ENCODE results near the gene GTF2H1. TPM values are rescaled to one million over a fixed set of nuclear protein-coding genes. Genes with fewer than 3 reads are reported as not detected.
A peak's percentile ranks its signal among the peaks of the same experiment; 100 is the strongest.
"Not testable (repeated sequence)": the region's sequence is repeated elsewhere in the genome, so short reads cannot be mapped to it uniquely, and the experiment has no call there.

GTF2H1 gene
- total RNA-seq, 2 experiments from 2014 or later: 15.1 to 17.7 TPM

GRCh38 chr11:18394928-18395734, 72.8 kb downstream of the GTF2H1 start:
- Histone ChIP-seq H3K9me3 (ENCODE audit: control insufficient read depth in 1 of 2, insufficient read depth in 1 of 2, low read length in 2 of 2) (no peaks in the 10 kb centered on the region), H3K27me3 (ENCODE audit: control insufficient read depth in 1 of 2, insufficient read depth in 2 of 2, low read length in 2 of 2) (no peaks in the 10 kb centered on the region), H3K27ac (ENCODE audit: low read depth in 1 of 2, low read length in 2 of 2) (peak overlapping the region; percentile 89 to 90), H3K4me3 (ENCODE audit: low read length) (peak overlapping the region; percentile 100), H3K4me1 (ENCODE audit: insufficient read depth, low read length) (peaks cover 50% of the 10 kb centered on the region), H3K36me3 (ENCODE audit: insufficient read depth, low read length) (peaks cover 36% of the 10 kb centered on the region)
- TF ChIP-seq CTCF (IDR thresholded peaks at IDR 0.05): no peak
- Mint-ChIP-seq H3K36me3 (ENCODE audit: low read depth) (peaks cover 58% of the 10 kb centered on the region), H3K4me1 (ENCODE audit: low read depth) (peaks cover 59% of the 10 kb centered on the region), H3K27ac (peak overlapping the region; percentile 99), H3K4me3 (peak overlapping the region; percentile 99), H3K27me3 (no peaks in the 10 kb centered on the region), H3K9me3 (no peaks in the 10 kb centered on the region)
- ChIA-PET POLR2A (interaction anchor here (0.7 to 5.4 kb wide), 27 partner anchors 9 to 1657 kb away, joined by 3 to 148 read pairs (median 5); partner anchors contain the start of genes C11orf58, GTF2H1, HPS5 and LDHC), CTCF (interaction anchor here (0.8 to 2.2 kb wide), 5 partner anchors 10 to 369 kb away, joined by 3 to 13 read pairs (median 3); no protein-coding TSS in a partner anchor)
- ATAC-seq (ENCODE audit: poor library complexity) (no peak), DNase-seq (peak in 9 of 14 experiments; percentile 2 to 48 (median 18))
- intact Hi-C loops (cut with DNase I, micrococcal nuclease): loop anchor here (1.0 to 10.0 kb wide), 11 partner anchors 12 to 1660 kb away; partner anchors contain the start of genes GTF2H1 (in 2 of the 2), HPS5 (in 2 of the 2), SPTY2D1 (in 2 of the 2) and C11orf58 (in 1 of the 2)

GRCh38 chr11:18395735-18396504, 73.6 kb downstream of the GTF2H1 start:
- Mint-ChIP-seq H3K4me1 (ENCODE audit: low read depth) (peaks cover 59% of the 10 kb centered on the region), H3K27ac (peak overlapping the region; percentile 99), H3K36me3 (ENCODE audit: low read depth) (peaks cover 65% of the 10 kb centered on the region), H3K4me3 (peak overlapping the region; percentile 99), H3K9me3 (no peaks in the 10 kb centered on the region), H3K27me3 (no peaks in the 10 kb centered on the region)
- CTCF ChIA-PET: interaction anchor here (0.8 to 2.2 kb wide), 6 partner anchors 9 to 369 kb away, joined by 3 to 13 read pairs (median 3); partner anchors contain the start of gene SAAL1
- Histone ChIP-seq H3K27me3 (ENCODE audit: control insufficient read depth in 1 of 2, insufficient read depth in 2 of 2, low read length in 2 of 2) (no peaks in the 10 kb centered on the region), H3K36me3 (ENCODE audit: insufficient read depth, low read length) (peaks cover 43% of the 10 kb centered on the region), H3K4me1 (ENCODE audit: insufficient read depth, low read length) (peaks cover 50% of the 10 kb centered on the region), H3K9me3 (ENCODE audit: control insufficient read depth in 1 of 2, insufficient read depth in 1 of 2, low read length in 2 of 2) (no peaks in the 10 kb centered on the region), H3K4me3 (ENCODE audit: low read length) (peak overlapping the region; percentile 100), H3K27ac (ENCODE audit: low read depth in 1 of 2, low read length in 2 of 2) (peak overlapping the region; percentile 89 to 90)
- POLR2A ChIA-PET: interaction anchor here (0.6 to 5.4 kb wide), 16 partner anchors 9 to 1318 kb away, joined by 3 to 148 read pairs (median 6); partner anchors contain the start of genes GTF2H1, HPS5, LDHC and SAAL1
- no peak for TF ChIP-seq CTCF (IDR thresholded peaks at IDR 0.05)
- intact Hi-C loops (cut with DNase I, micrococcal nuclease): loop anchor here (2.0 to 10.0 kb wide), 8 partner anchors 63 to 1661 kb away; partner anchors contain the start of genes C11orf58 (in 1 of the 2), GTF2H1 (in 1 of the 2), HPS5 (in 1 of the 2) and PIK3C2A (in 1 of the 2)
- DNase-seq (peak; percentile 84 to 98 (median 92)), ATAC-seq (ENCODE audit: poor library complexity) (peak; percentile 62)

- POLR2A ChIA-PET: interaction anchor here (3.9 kb wide), 1 partner anchor 129 kb away, joined by 47 read pairs; the partner anchor contains the start of gene TSG101
- ATAC-seq (ENCODE audit: poor library complexity) (no peak), DNase-seq (no peak)
- CTCF ChIA-PET: no interaction called here
- Histone ChIP-seq H3K27me3 (ENCODE audit: control insufficient read depth in 1 of 2, insufficient read depth in 2 of 2, low read length in 2 of 2) (no peaks in the 10 kb centered on the region), H3K27ac (ENCODE audit: low read depth in 1 of 2, low read length in 2 of 2) (no peak overlapping the region), H3K9me3 (ENCODE audit: control insufficient read depth in 1 of 2, insufficient read depth in 1 of 2, low read length in 2 of 2) (no peaks in the 10 kb centered on the region), H3K4me3 (ENCODE audit: low read length) (no peak overlapping the region), H3K4me1 (ENCODE audit: insufficient read depth, low read length) (peaks cover 41% of the 10 kb centered on the region), H3K36me3 (ENCODE audit: insufficient read depth, low read length) (peaks cover 57% of the 10 kb centered on the region)
- peaks cover 44% of the 10 kb centered on the region for H3K4me1 Mint-ChIP-seq (ENCODE audit: low read depth)
- TF ChIP-seq CTCF (IDR thresholded peaks at IDR 0.05): no peak
- peak overlapping the region; percentile 51 for H3K27ac Mint-ChIP-seq
- peaks cover 81% of the 10 kb centered on the region for H3K36me3 Mint-ChIP-seq (ENCODE audit: low read depth)
- intact Hi-C loops (cut with DNase I, micrococcal nuclease): loop anchor here in 1 of 2 experiments (5.0 to 10.0 kb wide), 5 partner anchors 124 to 1663 kb away; partner anchors contain the start of genes C11orf58, PIK3C2A, SAAL1 and SPTY2D1
- H3K27me3 Mint-ChIP-seq: no peaks in the 10 kb centered on the region
- peak overlapping the region; percentile 61 for H3K4me3 Mint-ChIP-seq
- H3K9me3 Mint-ChIP-seq: no peaks in the 10 kb centered on the region
These were observed 75.6 kb downstream of the GTF2H1 start for GRCh38 chr11:18397921-18398320.

- H3K27me3 ChIP-seq (ENCODE audit: control insufficient read depth in 1 of 2, insufficient read depth in 2 of 2, low read length in 2 of 2); H3K9me3 ChIP-seq (ENCODE audit: control insufficient read depth in 1 of 2, insufficient read depth in 1 of 2, low read length in 2 of 2); H3K27ac Mint-ChIP-seq; ATAC-seq (ENCODE audit: poor library complexity); intact Hi-C loops (cut with DNase I, micrococcal nuclease); H3K4me3 Mint-ChIP-seq; H3K9me3 Mint-ChIP-seq; H3K27me3 Mint-ChIP-seq; DNase-seq; H3K27ac ChIP-seq (ENCODE audit: low read depth in 1 of 2, low read length in 2 of 2); POLR2A ChIA-PET; H3K4me3 ChIP-seq (ENCODE audit: low read length); CTCF ChIA-PET: not testable (repeated sequence)
- Mint-ChIP-seq H3K4me1 (ENCODE audit: low read depth) (peaks cover 28% of the 10 kb centered on the region), H3K36me3 (ENCODE audit: low read depth) (peaks cover 91% of the 10 kb centered on the region)
- Histone ChIP-seq H3K4me1 (ENCODE audit: insufficient read depth, low read length) (peaks cover 18% of the 10 kb centered on the region), H3K36me3 (ENCODE audit: insufficient read depth, low read length) (peaks cover 88% of the 10 kb centered on the region)
These were observed 78.7 kb downstream of the GTF2H1 start for GRCh38 chr11:18401077-18401476.

All from CD4-positive, alpha-beta T cell (primary cell).